Measurements from ENCODE around the gene CADPS. TPM values are rescaled to one million over a fixed set of nuclear protein-coding genes. Genes with fewer than 3 reads are reported as not detected.

Gene CADPS
- polyA plus RNA-seq, 1 of the 3 experiments (the other 2 are of a cell fraction), result 5.8 TPM

- H3K9me3 ChIP-seq, result no peaks in the 10 kb centered on the region
- POLR2A ChIA-PET, result no interaction called here
Measured at GRCh38 chr3:62445275-62445674, 429.9 kb downstream of the CADPS start.

DNA sequence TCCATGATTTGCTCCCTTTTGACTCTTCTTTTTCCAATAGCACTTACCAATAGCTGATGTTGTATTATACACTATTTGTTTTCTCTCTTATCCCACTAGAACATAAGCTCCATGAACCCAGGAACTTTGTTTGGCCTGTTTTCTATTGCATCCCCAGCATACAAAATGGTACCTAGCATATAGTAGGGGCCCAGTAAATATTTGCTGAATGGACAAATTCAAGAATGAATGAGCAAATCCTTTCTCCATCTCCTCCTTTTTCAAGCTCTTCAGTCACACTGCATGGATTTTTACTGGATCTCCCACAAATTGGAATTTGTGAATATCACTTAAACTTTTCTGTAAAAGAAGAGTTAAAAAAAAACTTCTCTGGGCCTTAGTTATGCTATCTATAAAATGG lies 435.2 kb downstream of the CADPS start:
- TF ChIP-seq NFIC (IDR thresholded peaks at IDR 0.05; ENCODE audit: borderline replicate concordance), result no peak
- no peak for TF ChIP-seq MXI1 (IDR thresholded peaks at IDR 0.05; ENCODE audit: low read depth, low read length)
- TF ChIP-seq EZH2phosphoT487 (IDR thresholded peaks at IDR 0.05; ENCODE audit: borderline replicate concordance, low read depth), result no peak
- TF ChIP-seq POLR2AphosphoS5 (IDR thresholded peaks at IDR 0.05; ENCODE audit: low read depth, low read length), result no peak
- TF ChIP-seq NRF1 (IDR thresholded peaks at IDR 0.05; ENCODE audit: low read depth, low read length), result no peak
- TF ChIP-seq FOXJ3 (CRISPR knock-in tag; IDR thresholded peaks at IDR 0.05), result no peak
- TF ChIP-seq CHD2 (IDR thresholded peaks at IDR 0.05; ENCODE audit: low read length, partially characterized antibody), result no peak
- TF ChIP-seq, protein P1, sequence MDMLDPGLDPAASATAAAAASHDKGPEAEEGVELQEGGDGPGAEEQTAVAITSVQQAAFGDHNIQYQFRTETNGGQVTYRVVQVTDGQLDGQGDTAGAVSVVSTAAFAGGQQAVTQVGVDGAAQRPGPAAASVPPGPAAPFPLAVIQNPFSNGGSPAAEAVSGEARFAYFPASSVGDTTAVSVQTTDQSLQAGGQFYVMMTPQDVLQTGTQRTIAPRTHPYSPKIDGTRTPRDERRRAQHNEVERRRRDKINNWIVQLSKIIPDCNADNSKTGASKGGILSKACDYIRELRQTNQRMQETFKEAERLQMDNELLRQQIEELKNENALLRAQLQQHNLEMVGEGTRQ (IDR thresholded peaks at IDR 0.05; ENCODE audit: borderline replicate concordance, low read depth, low read length), result no peak
- no peak for TF ChIP-seq RXRA (IDR thresholded peaks at IDR 0.05; ENCODE audit: borderline replicate concordance, low read depth)
- no peak for TF ChIP-seq EP300 (IDR thresholded peaks at IDR 0.05; ENCODE audit: borderline replicate concordance in 1 of 2, low read depth in 1 of 2, low read length in 1 of 2)
- no peak for TF ChIP-seq GABPA (IDR thresholded peaks at IDR 0.05; ENCODE audit: low read depth)
- CTCF ChIA-PET, result interaction anchor here (1.1 to 1.5 kb wide), 3 partner anchors 10 to 107 kb away, joined by 3 to 4 read pairs (median 4); no protein-coding TSS in a partner anchor
- peaks cover 0 to 3% of the 10 kb centered on the region in 2 experiments; a peak in 1 of 4 replicates for H3K4me1 ChIP-seq (ENCODE audit: control insufficient read depth in 1 of 2, insufficient read depth in 2 of 2, low read depth in 1 of 2, low read length in 1 of 2)

More at GRCh38 chr3:62445275-62445674, 429.9 kb downstream of the CADPS start:
- Histone ChIP-seq H3K79me2 (ENCODE audit: insufficient read depth) (no peaks in the 10 kb centered on the region), H3K9me2 (no peaks in the 10 kb centered on the region), H3K4me3 (ENCODE audit: low read depth in 2 of 2, low read length in 1 of 2) (peak overlapping the region; percentile 14 to 51; a peak in 2 of 4 replicates), H2AFZ (ENCODE audit: low read depth) (peak overlapping the region; percentile 88; the same call in 1 of the 2 replicates), H3K4me1 (ENCODE audit: control insufficient read depth in 1 of 2, insufficient read depth in 2 of 2, low read depth in 1 of 2, low read length in 1 of 2) (no peaks in the 10 kb centered on the region; a peak in 1 of 4 replicates), H3K27ac (ENCODE audit: low read depth in 2 of 2, low read length in 1 of 2) (no peak overlapping the region), H3K9ac (peak overlapping the region; percentile 43), H3K4me2 (peak overlapping the region; percentile 74), H4K20me1 (ENCODE audit: insufficient read depth) (no peaks in the 10 kb centered on the region), H3K36me3 (replicated peaks in 1 of 2; ENCODE audit: control insufficient read depth in 1 of 2, insufficient read depth in 2 of 2, low read length in 1 of 2) (no peaks in the 10 kb centered on the region), H3F3A (replicated peaks; ENCODE audit: insufficient read depth) (no peaks in the 10 kb centered on the region), H3K27me3 (ENCODE audit: insufficient read depth) (no peaks in the 10 kb centered on the region)
- DNase-seq, result no peak
- TF ChIP-seq NFIC (IDR thresholded peaks at IDR 0.05; ENCODE audit: borderline replicate concordance) (no peak), TAF1 (IDR thresholded peaks at IDR 0.05; ENCODE audit: borderline replicate concordance, low read depth, low read length) (peak; percentile 8; the same call in 1 of the 2 replicates), IRF3 (IDR thresholded peaks at IDR 0.05; ENCODE audit: low read depth, low read length) (no peak)
- CTCF ChIA-PET, result interaction anchor here (1.4 kb wide), 1 partner anchor 113 kb away, joined by 3 read pairs; no protein-coding TSS in a partner anchor
- 27% methylated on average over 1 of the region's 1 CpG for WGBS (ENCODE audit: low lambda C conversion rate)

More for the DNA sequence above, 435.2 kb downstream of the CADPS start:
- Histone ChIP-seq H3F3A (replicated peaks; ENCODE audit: insufficient read depth) (no peaks in the 10 kb centered on the region), H3K79me2 (ENCODE audit: insufficient read depth) (no peaks in the 10 kb centered on the region), H3K27me3 (ENCODE audit: insufficient read depth) (no peaks in the 10 kb centered on the region), H3K9ac (no peak overlapping the region), H3K4me2 (no peak overlapping the region), H3K4me3 (ENCODE audit: low read depth in 2 of 2, low read length in 1 of 2) (no peak overlapping the region), H2AFZ (ENCODE audit: low read depth) (no peak overlapping the region), H3K36me3 (replicated peaks in 1 of 2; ENCODE audit: control insufficient read depth in 1 of 2, insufficient read depth in 2 of 2, low read length in 1 of 2) (no peaks in the 10 kb centered on the region), H3K9me3 (no peaks in the 10 kb centered on the region), H4K20me1 (ENCODE audit: insufficient read depth) (no peaks in the 10 kb centered on the region), H3K9me2 (no peaks in the 10 kb centered on the region), H3K27ac (ENCODE audit: low read depth in 2 of 2, low read length in 1 of 2) (no peak overlapping the region)
- POLR2A ChIA-PET, result no interaction called here
- no peak for DNase-seq

All from SK-N-SH (cell line).